ENCODE results near the gene MAP2. TPM values are rescaled to one million over a fixed set of nuclear protein-coding genes. Genes with fewer than 3 reads are reported as not detected.
A peak's percentile ranks its signal among the peaks of the same experiment; 100 is the strongest.

Gene MAP2
- total and polyA plus RNA-seq, 4 donors = 0.70 to 4.2 (median 1.9) TPM

DNA sequence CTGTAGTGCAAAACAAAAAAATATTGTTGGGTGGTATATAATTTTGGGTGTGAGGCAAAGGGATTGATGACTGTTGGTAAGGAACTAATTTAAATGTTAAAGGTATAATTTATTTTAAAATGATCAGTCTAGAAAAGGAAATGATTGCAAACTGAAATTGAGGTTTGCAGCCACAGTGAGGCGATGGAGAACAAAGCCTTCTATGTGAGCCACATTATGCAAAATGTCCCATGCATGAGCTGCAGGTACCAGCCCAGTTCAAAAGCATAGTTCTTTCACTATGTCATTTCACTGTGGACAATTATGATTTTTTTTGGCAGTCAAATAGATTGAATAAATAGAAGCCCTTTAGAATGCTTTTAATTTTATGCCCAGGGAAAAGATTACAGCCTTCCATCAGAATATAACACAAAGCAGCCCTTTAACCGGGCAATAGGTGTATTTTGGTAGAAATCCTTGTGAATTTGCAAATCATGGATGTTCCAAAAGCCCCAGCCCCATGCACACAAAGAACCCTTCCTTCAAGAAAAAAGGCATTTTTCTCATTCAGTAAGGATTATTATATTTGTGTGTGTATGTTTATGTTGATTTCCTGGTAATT lies 1.7 kb downstream of the MAP2 start:
- Histone ChIP-seq H3K9ac (ENCODE audit: low read depth in 1 of 2, low read length in 2 of 2) (peak overlapping the region in 1 of 2 donors; percentile 3), H3K36me3 (ENCODE audit: control insufficient read depth in 4 of 4, insufficient read depth in 3 of 4, low read depth in 1 of 4, low read length in 3 of 4) (no peaks in the 10 kb centered on the region), H3K27me3 (ENCODE audit: control insufficient read depth in 4 of 4, insufficient read depth in 4 of 4, low read length in 3 of 4) (peaks cover 0 to 6% (median 0%) of the 10 kb centered on the region in 4 donors), H3K9me3 (ENCODE audit: control insufficient read depth in 4 of 4, low read length in 3 of 4) (no peaks in the 10 kb centered on the region), H3K27ac (ENCODE audit: low read depth in 1 of 2, low read length in 2 of 2) (no peak overlapping the region), H3K4me1 (ENCODE audit: control insufficient read depth in 4 of 4, insufficient read depth in 4 of 4, low read length in 3 of 4) (peaks cover 0 to 15% (median 10%) of the 10 kb centered on the region in 4 donors), H3K4me3 (ENCODE audit: low read depth in 1 of 3, low read length in 3 of 3) (no peak overlapping the region)
- no peak for DNase-seq (ENCODE audit: low spot score)
- WGBS = 44% methylated on average over 2 of the region's 2 CpGs
- TF ChIP-seq, protein P1, sequence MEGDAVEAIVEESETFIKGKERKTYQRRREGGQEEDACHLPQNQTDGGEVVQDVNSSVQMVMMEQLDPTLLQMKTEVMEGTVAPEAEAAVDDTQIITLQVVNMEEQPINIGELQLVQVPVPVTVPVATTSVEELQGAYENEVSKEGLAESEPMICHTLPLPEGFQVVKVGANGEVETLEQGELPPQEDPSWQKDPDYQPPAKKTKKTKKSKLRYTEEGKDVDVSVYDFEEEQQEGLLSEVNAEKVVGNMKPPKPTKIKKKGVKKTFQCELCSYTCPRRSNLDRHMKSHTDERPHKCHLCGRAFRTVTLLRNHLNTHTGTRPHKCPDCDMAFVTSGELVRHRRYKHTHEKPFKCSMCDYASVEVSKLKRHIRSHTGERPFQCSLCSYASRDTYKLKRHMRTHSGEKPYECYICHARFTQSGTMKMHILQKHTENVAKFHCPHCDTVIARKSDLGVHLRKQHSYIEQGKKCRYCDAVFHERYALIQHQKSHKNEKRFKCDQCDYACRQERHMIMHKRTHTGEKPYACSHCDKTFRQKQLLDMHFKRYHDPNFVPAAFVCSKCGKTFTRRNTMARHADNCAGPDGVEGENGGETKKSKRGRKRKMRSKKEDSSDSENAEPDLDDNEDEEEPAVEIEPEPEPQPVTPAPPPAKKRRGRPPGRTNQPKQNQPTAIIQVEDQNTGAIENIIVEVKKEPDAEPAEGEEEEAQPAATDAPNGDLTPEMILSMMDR (IDR thresholded peaks at IDR 0.05; ENCODE audit: low read depth, low read length, missing input control) = peak; percentile 49
- TF ChIP-seq, protein P2, sequence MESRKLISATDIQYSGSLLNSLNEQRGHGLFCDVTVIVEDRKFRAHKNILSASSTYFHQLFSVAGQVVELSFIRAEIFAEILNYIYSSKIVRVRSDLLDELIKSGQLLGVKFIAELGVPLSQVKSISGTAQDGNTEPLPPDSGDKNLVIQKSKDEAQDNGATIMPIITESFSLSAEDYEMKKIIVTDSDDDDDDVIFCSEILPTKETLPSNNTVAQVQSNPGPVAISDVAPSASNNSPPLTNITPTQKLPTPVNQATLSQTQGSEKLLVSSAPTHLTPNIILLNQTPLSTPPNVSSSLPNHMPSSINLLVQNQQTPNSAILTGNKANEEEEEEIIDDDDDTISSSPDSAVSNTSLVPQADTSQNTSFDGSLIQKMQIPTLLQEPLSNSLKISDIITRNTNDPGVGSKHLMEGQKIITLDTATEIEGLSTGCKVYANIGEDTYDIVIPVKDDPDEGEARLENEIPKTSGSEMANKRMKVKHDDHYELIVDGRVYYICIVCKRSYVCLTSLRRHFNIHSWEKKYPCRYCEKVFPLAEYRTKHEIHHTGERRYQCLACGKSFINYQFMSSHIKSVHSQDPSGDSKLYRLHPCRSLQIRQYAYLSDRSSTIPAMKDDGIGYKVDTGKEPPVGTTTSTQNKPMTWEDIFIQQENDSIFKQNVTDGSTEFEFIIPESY (IDR thresholded peaks at IDR 0.05) = no peak
- TF ChIP-seq RAD21 (IDR thresholded peaks at IDR 0.05) = peak; percentile 74 to 77

DNA sequence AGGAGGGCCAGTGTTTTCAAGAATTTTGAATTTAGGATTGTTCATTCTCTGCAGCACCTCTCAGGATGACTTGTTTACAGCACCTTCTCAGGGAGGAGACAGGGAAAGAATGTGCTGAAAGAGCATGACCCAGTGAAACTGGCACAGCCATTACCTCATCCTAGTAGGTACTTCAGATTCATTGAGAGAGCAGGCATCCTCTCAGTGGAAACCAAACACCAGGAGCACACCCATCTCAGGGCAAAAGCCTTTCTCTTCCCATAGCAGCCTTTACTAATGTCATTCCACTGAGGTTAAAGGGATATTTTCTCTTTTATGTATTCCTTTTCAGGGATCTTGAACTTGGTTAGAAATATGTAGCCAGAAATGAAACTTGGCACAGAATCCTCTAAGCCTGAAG lies 2.6 kb downstream of the MAP2 start:
- peaks cover 0 to 15% (median 10%) of the 10 kb centered on the region in 4 donors for H3K4me1 ChIP-seq (ENCODE audit: control insufficient read depth in 4 of 4, insufficient read depth in 4 of 4, low read length in 3 of 4)
- TF ChIP-seq HNF4G (IDR thresholded peaks at IDR 0.05) (no peak), RXRA (IDR thresholded peaks at IDR 0.05) (no peak)
- TF ChIP-seq, protein P3, sequence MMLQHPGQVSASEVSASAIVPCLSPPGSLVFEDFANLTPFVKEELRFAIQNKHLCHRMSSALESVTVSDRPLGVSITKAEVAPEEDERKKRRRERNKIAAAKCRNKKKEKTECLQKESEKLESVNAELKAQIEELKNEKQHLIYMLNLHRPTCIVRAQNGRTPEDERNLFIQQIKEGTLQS (IDR thresholded peaks at IDR 0.05) = no peak
- no peaks in the 10 kb centered on the region for H3K9me3 ChIP-seq (ENCODE audit: control insufficient read depth in 4 of 4, low read length in 3 of 4)
- peaks cover 0 to 6% (median 0%) of the 10 kb centered on the region in 4 donors for H3K27me3 ChIP-seq (ENCODE audit: control insufficient read depth in 4 of 4, insufficient read depth in 4 of 4, low read length in 3 of 4)
- H3K27ac ChIP-seq (ENCODE audit: low read depth in 1 of 2, low read length in 2 of 2) = no peak overlapping the region
- H3K36me3 ChIP-seq (ENCODE audit: control insufficient read depth in 4 of 4, insufficient read depth in 3 of 4, low read depth in 1 of 4, low read length in 3 of 4) = no peaks in the 10 kb centered on the region
- no peak overlapping the region for H3K4me3 ChIP-seq (ENCODE audit: low read depth in 1 of 3, low read length in 3 of 3)
- DNase-seq (ENCODE audit: low spot score) = no peak
- no peak overlapping the region for H3K9ac ChIP-seq (ENCODE audit: low read depth in 1 of 2, low read length in 2 of 2)

DNA sequence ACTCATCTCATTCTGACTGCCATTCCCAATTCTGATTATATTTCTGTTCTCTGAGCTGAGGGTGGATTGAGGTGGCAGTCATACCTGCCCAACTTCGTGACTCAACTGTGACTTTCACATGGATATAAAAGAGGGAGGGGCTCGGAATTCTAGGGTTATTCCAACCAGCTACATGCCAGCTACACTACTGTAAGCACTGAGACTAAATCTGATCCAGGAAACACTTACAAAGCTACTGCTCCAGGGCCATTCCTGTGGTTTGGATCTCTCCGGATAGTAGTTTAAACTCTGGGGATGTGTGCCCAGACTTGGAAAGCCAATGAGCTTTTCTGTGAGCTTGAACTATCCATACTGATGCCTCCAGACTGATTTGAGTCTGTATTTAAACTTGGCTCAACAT lies 7.9 kb downstream of the MAP2 start:
- TF ChIP-seq RAD21 (IDR thresholded peaks at IDR 0.05) (no peak), FOXA2 (IDR thresholded peaks at IDR 0.05) (no peak), EGR1 (IDR thresholded peaks at IDR 0.05; ENCODE audit: low read depth in 2 of 2) (no peak)
- TF ChIP-seq, protein P1 (IDR thresholded peaks at IDR 0.05; ENCODE audit: low read depth, low read length, missing input control) = no peak
- TF ChIP-seq, protein P2 (IDR thresholded peaks at IDR 0.05) = no peak
- TF ChIP-seq, protein P4, sequence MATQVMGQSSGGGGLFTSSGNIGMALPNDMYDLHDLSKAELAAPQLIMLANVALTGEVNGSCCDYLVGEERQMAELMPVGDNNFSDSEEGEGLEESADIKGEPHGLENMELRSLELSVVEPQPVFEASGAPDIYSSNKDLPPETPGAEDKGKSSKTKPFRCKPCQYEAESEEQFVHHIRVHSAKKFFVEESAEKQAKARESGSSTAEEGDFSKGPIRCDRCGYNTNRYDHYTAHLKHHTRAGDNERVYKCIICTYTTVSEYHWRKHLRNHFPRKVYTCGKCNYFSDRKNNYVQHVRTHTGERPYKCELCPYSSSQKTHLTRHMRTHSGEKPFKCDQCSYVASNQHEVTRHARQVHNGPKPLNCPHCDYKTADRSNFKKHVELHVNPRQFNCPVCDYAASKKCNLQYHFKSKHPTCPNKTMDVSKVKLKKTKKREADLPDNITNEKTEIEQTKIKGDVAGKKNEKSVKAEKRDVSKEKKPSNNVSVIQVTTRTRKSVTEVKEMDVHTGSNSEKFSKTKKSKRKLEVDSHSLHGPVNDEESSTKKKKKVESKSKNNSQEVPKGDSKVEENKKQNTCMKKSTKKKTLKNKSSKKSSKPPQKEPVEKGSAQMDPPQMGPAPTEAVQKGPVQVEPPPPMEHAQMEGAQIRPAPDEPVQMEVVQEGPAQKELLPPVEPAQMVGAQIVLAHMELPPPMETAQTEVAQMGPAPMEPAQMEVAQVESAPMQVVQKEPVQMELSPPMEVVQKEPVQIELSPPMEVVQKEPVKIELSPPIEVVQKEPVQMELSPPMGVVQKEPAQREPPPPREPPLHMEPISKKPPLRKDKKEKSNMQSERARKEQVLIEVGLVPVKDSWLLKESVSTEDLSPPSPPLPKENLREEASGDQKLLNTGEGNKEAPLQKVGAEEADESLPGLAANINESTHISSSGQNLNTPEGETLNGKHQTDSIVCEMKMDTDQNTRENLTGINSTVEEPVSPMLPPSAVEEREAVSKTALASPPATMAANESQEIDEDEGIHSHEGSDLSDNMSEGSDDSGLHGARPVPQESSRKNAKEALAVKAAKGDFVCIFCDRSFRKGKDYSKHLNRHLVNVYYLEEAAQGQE (IDR thresholded peaks at IDR 0.05) = no peak
- TF ChIP-seq, protein P3 (IDR thresholded peaks at IDR 0.05) = no peak

More for the DNA sequence above, 7.9 kb downstream of the MAP2 start:
- WGBS = 59% methylated on average over 3 of the region's 3 CpGs
- Histone ChIP-seq H3K4me1 (ENCODE audit: control insufficient read depth in 4 of 4, insufficient read depth in 4 of 4, low read length in 3 of 4) (no peaks in the 10 kb centered on the region), H3K9me3 (ENCODE audit: control insufficient read depth in 4 of 4, low read length in 3 of 4) (no peaks in the 10 kb centered on the region), H3K27me3 (ENCODE audit: control insufficient read depth in 4 of 4, insufficient read depth in 4 of 4, low read length in 3 of 4) (no peaks in the 10 kb centered on the region), H3K27ac (ENCODE audit: low read depth in 1 of 2, low read length in 2 of 2) (no peak overlapping the region), H3K4me3 (ENCODE audit: low read depth in 1 of 3, low read length in 3 of 3) (no peak overlapping the region), H3K36me3 (ENCODE audit: control insufficient read depth in 4 of 4, insufficient read depth in 3 of 4, low read depth in 1 of 4, low read length in 3 of 4) (no peaks in the 10 kb centered on the region), H3K9ac (ENCODE audit: low read depth in 1 of 2, low read length in 2 of 2) (no peak overlapping the region)
- DNase-seq (ENCODE audit: low spot score) = no peak

Measured in liver (tissue), 9 donors.